GM18511 (cell line): ENCODE measurements around the gene GSTP1.

ENCODE experiments used
- ATAC-seq: cut with Tn5 transposase; IDR thresholded peaks from one replicate; pipeline ENCODE4 v1.9.1; 2021; ENCODE audit warnings: mild to moderate bottlenecking, moderate library complexity; ENCODE audit not compliant: unreplicated experiment

The GSTP1 gene

GRCh38 chr11:67628710-67629385 lies 45.2 kb downstream of the GSTP1 start:
- ATAC-seq: no peak

GRCh38 chr11:67629386-67630227 lies 46.0 kb downstream of the GSTP1 start, which contains the start of gene NUDT8:
NUDT8 (minus strand) TSS chr11:67629937; CDS start chr11:67629911, 26 bp downstream.
- ATAC-seq: peak; percentile 50

GRCh38 chr11:67630228-67630942 lies 46.8 kb downstream of the GSTP1 start:
- ATAC-seq: peak; percentile 78

- no peak for ATAC-seq
These were observed 47.3 kb downstream of the GSTP1 start for GRCh38 chr11:67630943-67631331.

GRCh38 chr11:67631411-67631810 lies 47.8 kb downstream of the GSTP1 start:
- ATAC-seq: no peak

- ATAC-seq: no peak
These were observed 48.2 kb downstream of the GSTP1 start for GRCh38 chr11:67631853-67632174.

- ATAC-seq: no peak
These were observed 48.8 kb downstream of the GSTP1 start for GRCh38 chr11:67632175-67632981.

- ATAC-seq: no peak
These were observed 49.6 kb downstream of the GSTP1 start for GRCh38 chr11:67632982-67633755.

GRCh38 chr11:67633758-67634365 lies 50.2 kb downstream of the GSTP1 start:
- ATAC-seq: no peak

GRCh38 chr11:67634366-67635230 lies 51.0 kb downstream of the GSTP1 start:
- ATAC-seq: no peak

- ATAC-seq: no peak
These were observed 51.6 kb downstream of the GSTP1 start for GRCh38 chr11:67635231-67635521.
